ENCODE data around the gene MKRN2.
"Not testable (repeated sequence)": the region's sequence is repeated elsewhere in the genome, so short reads cannot be mapped to it uniquely, and the experiment has no call there.

Gene MKRN2

DNA sequence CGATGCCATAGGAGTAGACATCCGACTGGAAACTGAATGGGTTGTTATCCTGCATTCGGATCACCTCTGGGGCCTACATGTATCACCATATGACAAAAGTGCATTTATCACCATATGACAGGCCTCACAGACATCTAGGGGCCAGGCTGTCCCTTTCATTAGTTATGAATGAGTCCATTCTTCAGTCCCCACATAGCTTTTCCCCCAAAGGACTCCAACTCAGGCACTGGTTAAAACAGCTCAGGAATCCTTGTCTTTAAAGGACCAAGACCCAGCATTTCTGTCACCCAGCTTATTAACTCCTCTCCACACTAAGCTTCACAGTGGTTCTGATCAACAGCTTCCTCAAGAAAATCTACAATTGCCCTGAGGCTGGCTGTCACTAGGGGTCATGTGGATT, 28.3 kb downstream of the MKRN2 start:
- DNase-seq (ENCODE audit: low read depth in 2 of 2, low spot score in 1 of 2): no peak

DNA sequence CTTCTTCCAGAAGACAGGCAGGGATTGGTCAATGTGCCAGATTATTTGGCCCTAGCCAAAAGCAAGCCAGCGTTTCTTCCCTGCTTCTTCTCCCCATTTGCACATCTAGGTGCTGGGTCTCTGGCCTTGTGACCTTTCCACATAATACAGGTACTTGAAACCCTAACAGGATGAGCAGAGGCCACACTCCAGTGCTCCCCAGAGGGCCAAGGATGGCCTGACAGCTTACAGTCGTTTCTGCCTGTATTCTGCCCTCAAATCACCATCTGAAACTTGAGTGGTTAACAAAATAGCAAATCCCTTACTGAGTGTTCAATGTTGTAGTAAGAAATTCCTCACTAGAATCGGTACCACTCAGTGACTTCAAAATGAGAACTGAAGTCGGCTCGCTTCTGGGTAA, 29.1 kb downstream of the MKRN2 start:
- DNase-seq (ENCODE audit: low read depth in 2 of 2, low spot score in 1 of 2): no peak

DNA sequence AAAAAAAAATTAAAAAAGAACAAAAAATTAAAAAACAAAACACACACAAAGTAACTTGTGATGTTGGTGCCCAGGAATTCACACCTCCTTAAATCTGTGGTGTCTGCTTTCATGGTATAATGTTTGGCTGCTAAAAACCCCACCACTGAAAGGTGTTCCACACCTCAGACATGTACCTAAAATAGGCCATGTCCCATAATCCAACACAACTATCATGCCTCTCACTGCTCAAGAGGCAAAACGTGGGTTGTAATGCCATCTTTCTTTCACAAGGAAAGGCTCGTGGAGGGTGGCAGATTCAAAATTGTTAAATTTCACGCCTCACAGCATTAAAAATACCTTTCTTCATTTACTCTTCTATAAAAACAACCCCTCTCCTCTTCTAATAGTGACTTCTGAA, 29.5 kb downstream of the MKRN2 start:
- DNase-seq (ENCODE audit: low read depth in 2 of 2, low spot score in 1 of 2): no peak

DNA sequence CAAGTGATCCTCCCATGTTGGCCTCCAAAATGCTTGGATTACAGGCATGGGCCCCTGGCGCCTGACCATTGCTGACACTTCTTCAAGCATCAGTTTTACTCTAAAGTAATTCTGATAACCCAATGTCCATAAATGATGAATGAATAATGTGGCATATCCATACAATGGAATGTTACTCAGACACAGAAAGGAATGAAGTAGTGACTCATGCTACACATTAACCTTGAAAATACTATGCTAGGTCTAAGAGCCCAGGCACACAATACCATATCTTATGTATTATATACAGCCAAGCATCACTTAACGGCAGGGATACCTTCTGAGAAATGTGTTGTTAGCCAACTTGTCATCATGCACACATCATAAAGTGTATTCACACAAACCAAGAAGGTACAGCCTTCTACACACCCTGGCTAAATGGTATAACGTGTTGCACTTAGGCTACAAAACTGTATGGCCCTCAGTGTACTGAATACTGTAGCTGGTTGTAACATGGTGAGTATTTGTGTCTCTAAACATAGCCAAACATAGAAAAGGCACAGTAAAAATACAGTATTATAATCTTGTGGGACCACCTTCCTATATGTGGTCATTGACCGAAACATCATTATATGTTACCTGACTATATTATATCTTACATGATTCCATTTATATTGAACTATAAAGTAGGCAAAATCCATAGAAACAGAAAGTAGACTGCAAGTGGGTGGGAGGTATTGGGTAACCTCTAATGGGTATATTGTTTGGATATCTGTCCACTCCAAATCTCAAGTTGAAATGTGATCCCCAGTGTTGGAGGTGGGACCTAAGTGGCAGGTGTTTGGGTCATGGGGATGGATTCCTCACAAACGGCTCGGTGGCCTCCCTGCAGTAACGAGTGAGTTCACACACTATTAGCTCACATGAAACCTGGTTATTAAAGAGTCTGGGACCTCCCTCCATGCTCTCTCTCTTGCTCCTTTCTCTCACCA, 31.4 kb downstream of the MKRN2 start:
- no peak for DNase-seq (ENCODE audit: low read depth in 2 of 2, low spot score in 1 of 2)

DNA sequence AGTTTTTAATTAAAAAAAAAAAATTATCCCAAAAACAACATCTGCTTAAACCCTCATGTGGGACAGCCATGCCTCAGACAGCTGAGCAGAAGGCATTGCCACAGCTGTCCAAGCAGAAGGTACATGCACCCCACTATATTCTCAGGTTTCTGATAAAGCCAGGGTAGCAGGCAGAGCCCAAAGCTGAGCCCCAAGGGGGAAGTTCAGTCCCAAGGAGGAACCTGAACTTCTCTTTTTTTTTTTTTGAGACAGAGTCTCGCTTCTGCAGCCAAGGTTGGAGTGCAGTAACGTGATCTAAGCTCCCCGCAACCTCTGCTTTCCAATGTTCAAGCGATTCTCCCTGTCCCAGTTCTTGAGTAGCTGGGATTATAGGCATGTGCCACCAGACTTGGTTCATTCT, 33.2 kb downstream of the MKRN2 start:
- no peak for DNase-seq (ENCODE audit: low read depth in 2 of 2, low spot score in 1 of 2)

DNA sequence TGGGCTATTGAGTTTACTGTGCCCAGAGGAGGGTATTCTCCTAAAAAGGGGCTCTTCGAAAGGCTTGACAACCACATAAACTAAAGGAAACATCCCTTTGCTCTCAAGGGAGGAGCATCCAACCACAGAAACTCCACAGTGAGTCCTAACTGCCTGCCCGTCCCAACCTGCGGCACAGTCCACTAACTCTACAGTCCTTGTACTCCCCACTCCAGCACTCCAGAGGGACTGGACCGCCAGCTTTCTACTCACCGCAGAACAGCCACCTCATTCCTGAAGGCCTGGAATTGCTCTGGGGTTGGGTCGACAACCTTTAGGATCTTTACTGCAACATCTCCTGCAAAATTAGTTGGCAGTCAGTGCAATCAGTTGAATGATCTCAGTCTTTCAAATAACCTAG, 34.6 kb downstream of the MKRN2 start:
- DNase-seq (ENCODE audit: low read depth in 2 of 2, low spot score in 1 of 2): no peak

DNA sequence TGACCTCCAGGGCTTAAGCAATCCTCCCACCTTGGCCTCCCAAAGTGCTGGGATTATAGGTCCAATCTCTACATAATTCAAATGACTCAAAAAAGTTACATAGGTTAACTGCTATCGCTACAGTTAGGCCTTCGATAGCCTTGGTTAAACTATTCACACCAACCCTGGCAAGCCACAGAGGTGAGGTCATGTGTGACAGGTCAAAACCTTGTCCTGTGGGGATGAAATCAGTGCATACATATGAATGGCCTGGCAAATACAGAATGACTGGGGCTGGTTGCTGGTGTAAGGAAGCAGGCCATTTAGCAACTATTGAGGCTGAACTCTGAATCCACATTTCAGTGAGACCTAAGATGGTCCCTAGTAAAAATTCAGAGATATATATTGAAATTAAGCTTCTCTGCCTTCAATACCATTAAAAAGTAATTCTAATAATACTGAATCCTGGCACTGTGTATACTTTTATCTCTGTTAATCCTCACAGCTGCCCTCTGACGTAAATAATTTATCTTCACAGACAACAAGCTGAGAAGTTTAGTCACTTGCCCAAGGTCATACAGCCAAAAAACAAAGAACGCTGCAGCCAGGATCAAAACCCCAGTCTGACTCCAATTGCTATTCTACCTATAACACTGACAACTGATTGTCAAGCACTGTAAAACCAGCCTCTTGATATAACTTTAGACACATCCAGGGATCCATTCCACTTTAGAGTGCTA, 35.3 kb downstream of the MKRN2 start:
- DNase-seq (ENCODE audit: low read depth in 2 of 2, low spot score in 1 of 2): no peak

DNA sequence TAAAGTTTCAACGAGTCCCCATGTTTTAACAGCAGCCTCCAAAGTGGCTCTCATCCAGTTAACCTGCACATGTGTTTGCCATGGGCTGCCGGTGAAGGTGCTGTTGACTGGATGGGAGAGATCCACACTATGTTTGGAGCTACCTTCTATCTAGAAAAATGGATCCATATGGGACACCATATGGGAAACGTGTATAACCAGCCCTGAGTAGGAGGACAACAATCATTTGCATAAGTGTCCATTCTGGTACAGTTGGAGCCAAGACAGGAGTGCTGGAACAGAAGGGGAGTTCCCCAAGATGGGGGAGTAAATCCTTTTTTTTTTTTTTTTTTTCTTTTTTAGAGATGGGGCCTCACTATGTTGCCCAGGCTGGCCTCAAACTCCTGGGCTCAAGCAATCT, 36.6 kb downstream of the MKRN2 start:
- DNase-seq (ENCODE audit: low read depth in 2 of 2, low spot score in 1 of 2): no peak

DNA sequence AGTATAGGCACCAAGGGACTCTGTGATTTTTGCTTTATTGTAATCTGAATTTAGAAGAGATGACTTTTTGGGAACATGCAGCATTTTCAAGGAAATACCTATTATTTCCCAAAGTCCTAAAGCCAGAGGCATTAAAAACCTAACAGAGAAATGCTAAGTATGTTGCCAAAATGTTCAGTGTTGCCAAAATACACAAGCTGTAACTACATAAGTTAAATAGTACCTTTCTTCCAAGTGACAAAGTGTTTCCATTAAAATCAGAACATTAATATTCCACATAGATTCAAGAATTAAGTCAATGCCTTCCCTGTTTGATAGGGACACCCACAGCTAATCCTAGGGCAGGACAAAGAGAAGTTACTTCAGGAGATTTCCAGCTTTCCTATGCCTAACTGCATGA, 42.0 kb downstream of the MKRN2 start:
- DNase-seq (ENCODE audit: low read depth in 2 of 2, low spot score in 1 of 2): no peak

DNA sequence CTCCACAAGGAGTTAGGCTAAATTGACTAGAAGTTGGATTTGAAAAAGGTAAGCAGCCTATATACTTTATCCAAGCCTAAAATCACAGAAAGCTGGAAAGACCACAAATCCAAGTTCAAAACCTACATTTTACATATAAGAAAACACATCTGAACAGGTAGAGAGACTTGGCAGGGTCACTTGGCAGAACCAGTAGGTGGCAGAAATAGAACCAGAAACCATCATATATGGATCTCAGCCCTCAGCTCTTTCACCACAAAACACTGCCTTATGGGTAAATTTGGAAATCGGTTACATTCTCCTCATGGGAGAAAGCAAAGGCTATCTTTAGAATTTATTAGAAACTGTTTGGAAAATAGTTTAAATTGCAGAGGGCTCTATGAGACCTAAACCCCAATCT, 44.2 kb downstream of the MKRN2 start:
- DNase-seq (ENCODE audit: low read depth in 2 of 2, low spot score in 1 of 2): no peak

DNA sequence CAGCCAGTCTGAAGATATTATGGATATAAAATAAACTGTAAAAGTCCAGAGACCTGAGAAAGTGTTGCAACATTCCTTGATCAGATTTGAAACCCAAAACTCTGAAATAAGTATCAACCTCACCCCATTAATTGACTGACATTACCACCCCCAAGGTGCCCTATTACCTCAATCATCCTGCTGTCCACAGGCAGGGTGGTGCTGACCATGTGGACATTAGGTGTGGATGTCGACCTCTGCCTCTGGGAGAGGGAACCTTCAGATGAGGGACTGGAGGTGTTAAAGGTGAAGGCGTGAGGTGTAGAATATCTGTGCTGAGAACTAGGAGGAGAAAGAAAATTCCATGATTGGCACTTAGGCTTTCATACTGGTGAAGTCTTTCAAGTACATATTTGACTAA, 47.1 kb downstream of the MKRN2 start:
- no peak for DNase-seq (ENCODE audit: low read depth in 2 of 2, low spot score in 1 of 2)

DNA sequence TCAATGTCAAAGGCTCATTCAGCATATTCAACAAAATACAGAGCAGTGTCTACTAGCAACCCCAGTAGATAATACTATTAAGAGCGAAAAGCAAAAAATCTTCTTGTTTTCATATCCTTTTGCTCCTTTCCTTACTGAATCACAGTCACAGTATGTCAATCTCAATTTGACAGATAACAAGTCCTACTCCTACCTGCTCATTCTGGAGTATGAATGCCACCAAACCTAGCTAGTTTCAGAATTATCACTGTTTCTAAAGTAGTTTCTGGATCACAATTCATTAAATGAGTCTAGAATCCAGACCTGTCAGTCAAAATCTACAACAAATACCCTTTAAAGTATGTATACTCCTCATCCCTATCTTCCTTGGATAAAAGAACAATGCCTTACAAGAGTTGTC, 51.5 kb downstream of the MKRN2 start:
- DNase-seq (ENCODE audit: low read depth in 2 of 2, low spot score in 1 of 2): no peak

DNA sequence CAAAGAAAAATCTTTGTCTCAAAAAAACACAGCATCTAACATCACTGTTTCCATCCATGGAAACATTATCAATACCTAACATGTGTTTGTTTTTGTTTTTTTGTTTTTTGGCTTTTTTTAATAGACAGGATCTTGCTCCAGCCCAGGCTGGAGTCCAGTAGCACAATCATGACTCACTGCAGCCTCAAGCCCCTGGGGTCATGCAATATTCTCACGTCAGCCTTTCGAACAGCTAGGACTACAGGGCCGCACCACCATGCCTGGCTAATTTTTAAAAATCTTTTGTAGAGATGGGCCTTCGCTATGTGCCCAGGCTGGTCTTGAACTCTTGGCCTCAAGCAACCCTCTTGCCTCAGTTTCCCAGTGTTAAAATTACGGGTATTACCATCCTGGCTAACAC, 54.2 kb downstream of the MKRN2 start:
- no peak for DNase-seq (ENCODE audit: low read depth in 2 of 2, low spot score in 1 of 2)

DNA sequence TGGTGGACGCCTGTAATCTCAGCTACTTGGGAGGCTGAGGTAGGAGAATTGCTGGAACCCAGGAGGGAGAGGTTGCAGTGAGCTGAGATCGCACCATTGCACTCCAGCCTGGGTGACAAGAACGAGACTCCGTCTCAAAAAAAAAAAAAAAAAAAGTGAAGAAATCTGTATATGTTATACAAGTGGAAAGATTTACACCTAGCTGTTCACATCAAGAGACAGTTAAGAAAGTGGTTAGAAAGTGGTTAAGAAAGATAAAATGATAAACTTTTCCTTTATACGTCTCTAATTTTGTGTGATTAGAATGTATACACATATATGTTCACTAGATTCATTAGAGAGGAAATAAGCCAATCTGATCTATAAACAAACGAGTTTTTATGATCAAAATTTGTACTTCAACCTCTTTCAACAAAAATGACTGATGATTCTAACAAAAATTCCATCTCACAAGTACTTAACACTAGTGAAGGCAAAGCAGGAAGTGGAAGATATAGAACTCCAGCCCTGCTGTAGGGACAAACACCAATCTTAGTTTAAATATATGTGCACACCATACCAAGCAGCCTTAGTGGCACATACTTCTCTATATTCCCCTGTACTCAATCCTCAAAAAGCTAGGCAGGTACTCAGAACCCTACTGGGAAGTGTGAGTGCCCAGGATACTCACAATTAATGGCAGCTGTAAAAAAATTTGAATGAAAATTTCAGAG, 55.8 kb downstream of the MKRN2 start:
- no peak for DNase-seq (ENCODE audit: low read depth in 2 of 2, low spot score in 1 of 2)

DNA sequence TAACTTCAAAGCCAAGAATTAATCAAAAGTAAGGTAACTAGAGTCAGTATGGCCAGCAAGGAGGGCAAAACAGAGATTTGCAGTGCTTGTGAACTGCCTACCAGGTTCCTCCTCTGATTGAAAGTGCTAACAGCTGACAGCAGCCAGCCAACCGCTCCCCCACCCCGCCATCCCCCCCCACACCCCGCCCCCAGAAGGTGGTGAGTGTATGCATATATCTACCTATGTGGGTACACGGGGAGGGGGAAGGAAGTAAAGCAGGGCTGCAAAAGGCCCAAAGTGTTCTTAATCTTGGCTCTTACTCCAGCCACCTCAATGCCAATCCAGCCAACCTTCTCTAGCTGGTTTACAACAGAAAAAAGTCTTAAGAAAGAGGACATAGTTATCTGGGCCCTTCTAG, 56.4 kb downstream of the MKRN2 start:
- no peak for DNase-seq (ENCODE audit: low read depth in 2 of 2, low spot score in 1 of 2)

DNA sequence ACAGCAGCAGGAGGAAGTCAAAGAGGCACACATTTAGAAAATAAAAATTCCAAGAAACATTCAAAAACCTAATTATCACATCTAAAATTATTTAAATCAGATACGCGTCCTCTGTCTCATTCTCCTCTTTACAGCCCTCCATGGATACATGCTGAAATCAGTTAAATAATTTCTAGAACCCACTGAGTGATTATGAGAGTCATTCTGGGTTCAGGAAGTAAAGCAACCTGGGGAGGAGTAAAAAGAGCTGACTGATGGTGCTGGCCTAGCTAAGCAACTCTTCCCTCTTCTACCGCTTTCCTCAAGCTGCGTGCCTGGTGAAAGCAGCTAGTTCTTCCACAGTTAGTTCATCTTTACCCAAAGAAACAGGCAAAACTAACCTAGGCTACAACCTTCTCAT, 58.4 kb downstream of the MKRN2 start:
- DNase-seq (ENCODE audit: low read depth in 2 of 2, low spot score in 1 of 2): no peak

DNA sequence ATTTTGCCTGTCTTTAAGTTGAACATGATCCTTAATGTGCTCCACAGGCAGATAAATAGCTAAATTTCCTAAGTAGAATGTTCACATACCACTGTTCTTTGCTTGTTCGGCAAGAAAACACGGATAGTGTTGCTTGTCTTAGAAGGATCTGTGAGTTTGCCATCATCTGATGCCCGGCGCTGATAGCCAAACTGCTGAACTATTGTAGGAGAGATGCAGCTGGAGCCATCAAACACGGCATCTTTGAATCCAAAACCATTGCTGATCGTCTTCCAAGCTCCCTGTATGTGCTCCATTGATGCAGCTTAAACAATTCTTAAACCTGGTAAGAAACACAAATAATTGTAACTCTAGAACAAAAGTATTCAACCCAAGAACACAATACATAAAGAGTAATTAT, 61.5 kb downstream of the MKRN2 start:
- DNase-seq (ENCODE audit: low read depth in 2 of 2, low spot score in 1 of 2): no peak

DNA sequence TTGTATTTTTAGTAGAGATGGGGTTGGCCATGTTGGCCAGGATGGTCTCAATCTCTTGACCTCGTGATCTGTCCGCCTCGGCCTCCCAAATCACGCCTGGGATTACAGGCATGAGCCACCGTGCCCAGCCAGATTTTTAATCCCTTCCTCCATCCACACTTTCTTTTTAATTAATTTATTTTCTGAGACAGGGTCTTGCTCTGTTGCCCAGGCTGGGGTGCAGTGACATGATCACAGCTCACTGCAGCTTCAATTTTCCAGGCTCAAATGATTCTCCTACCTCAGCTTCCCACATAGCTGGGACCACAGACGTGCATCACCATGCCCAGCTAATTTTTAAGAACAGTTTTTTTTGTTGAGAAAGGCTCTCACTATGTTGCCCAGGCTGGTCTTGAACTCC, 63.4 kb downstream of the MKRN2 start:
- DNase-seq (ENCODE audit: low read depth in 2 of 2, low spot score in 1 of 2): no peak

DNA sequence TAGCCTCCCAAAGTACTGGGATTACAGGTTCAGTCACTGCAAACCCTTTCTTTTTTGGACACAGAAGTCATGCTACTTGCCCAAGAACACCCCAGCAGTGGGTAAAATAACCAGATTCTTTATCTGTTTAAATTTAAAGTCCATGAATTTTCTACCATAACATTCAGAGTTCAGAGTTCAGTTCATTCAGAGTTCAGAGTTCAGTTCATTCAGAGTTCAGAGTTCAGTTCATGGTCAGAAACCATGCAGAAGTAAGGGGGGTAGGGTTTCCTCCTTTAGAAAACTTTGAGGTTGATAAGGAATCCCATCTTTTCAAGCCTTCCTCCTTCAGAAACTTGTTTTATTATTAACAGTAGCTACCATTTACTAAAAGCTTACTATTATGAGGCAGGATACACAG, 63.8 kb downstream of the MKRN2 start:
- no peak for DNase-seq (ENCODE audit: low read depth in 2 of 2, low spot score in 1 of 2)

DNA sequence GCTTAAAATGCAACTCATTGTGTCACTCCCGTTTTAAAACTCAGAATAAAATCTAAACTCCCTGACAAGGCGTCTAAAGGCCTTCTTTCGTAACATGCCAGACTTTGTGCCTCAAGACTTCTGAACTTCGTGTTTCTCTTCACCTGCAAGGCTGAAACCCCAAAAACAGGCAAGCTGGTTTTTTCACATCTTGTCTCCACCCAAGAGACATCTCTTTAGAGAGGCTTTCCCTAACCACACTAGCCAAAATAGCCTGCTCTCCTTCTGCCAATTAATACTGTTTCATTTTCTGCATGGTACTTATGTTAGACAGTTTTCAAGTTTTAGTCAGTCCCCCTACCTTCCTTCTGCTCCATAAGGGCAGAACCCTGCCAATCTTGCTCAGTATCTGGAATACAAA, 65.4 kb downstream of the MKRN2 start:
- DNase-seq (ENCODE audit: low read depth in 2 of 2, low spot score in 1 of 2): no peak

DNA sequence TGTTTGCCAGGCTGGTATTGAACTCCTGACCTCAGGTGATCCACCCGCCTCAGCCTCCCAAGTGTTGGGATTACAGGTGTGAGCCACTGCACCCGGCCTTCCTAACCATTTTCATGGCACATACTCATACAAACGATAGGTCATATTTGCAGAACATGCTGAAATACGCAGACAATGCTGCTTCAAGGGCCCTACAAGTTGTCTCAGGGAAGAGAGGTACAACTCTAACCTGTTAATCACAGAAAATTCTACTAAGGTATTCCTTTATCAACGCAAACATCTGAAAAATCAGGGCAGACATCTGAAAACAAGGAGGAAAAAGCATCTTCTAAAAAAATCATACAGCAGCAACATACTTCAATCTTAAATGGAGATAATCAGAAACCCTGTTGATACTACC, 67.2 kb downstream of the MKRN2 start:
- no peak for DNase-seq (ENCODE audit: low read depth in 2 of 2, low spot score in 1 of 2)

DNA sequence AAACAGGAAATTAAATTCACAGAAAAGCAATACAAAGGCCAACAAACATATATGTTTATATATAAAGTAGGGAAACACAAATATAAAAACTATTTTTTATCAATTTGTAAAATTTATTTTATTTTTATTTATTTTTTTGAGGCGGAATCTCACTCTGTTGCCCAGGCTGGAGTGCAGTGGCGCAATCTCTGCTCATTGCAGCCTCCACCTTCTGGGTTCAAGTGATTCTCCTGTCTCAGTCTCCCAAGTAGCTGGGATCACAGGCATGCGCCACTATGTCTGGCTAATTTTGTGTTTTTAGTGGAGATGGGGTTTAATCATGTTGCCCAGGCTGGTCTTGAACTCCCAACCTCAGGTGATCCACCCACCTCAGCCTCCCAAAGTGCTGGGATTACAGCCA, 68.1 kb downstream of the MKRN2 start:
- not testable (repeated sequence) for DNase-seq (ENCODE audit: low read depth in 2 of 2, low spot score in 1 of 2)

All from stimulated activated CD8-positive, alpha-beta memory T cell treated with anti-CD3 and anti-CD28 coated beads, Interleukin-4, amount 100 ng/mL, for 1 hour (primary cell).